D721Med (cell line): ENCODE results near the gene SCAP.

Experiments
- DNase-seq: peaks from one replicate; pipeline ENCODE4 v3.0.0; 2011; ENCODE audit warnings: low spot score; ENCODE audit not compliant: insufficient read length
- FAIRE-seq: peaks from 2 replicates; lab custom pipeline; 2011; peaks lifted over from hg19 to GRCh38; lab: Jason Lieb, UNC
- CTCF ChIP-seq: IDR thresholded peaks from 2 replicates; pipeline ENCODE4 v1.5.1; 2012; ENCODE audit warnings: mild to moderate bottlenecking, control low read depth; ENCODE audit not compliant: insufficient read depth; ENCODE audit errors: missing control alignments

The SCAP gene

GRCh38 chr3:47412842-47413520 lies 62.8 kb downstream of the SCAP start:
- TF ChIP-seq CTCF, result no peak
- DNase-seq (no peak), FAIRE-seq (no peak)

GRCh38 chr3:47412453-47412756 lies 63.3 kb downstream of the SCAP start:
- TF ChIP-seq CTCF, result no peak
- DNase-seq, result no peak
- no peak for FAIRE-seq

DNA sequence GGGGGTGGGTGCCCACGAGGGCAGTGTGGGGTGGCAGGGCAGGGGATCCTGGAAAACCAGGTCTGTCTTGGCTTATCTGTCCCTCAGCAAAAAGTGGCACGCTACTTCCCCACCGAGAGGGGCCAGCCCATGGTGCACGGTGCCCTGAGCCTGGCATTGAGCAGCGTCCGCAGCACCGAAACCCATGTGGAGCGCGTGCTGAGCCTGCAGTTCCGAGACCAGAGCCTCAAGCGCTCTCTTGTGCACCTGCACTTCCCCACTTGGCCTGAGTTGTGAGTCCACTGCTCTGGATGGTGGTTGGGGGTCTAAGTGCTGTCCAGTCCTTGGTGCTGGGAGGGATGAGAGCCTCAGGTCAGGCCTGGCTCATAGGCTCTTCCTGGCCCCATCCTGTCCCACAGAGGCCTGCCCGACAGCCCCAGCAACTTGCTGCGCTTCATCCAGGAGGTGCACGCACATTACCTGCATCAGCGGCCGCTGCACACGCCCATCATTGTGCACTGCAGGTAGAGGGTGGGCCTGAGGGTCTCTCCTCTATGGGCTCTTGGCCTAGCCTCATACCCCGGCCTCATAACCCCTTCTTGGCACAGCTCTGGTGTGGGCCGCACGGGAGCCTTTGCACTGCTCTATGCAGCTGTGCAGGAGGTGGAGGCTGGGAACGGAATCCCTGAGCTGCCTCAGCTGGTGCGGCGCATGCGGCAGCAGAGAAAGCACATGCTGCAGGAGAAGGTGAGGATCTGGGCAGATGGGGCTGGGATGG lies 63.9 kb downstream of the SCAP start:
- no peak for DNase-seq
- FAIRE-seq, result no peak
- TF ChIP-seq CTCF, result no peak

DNA sequence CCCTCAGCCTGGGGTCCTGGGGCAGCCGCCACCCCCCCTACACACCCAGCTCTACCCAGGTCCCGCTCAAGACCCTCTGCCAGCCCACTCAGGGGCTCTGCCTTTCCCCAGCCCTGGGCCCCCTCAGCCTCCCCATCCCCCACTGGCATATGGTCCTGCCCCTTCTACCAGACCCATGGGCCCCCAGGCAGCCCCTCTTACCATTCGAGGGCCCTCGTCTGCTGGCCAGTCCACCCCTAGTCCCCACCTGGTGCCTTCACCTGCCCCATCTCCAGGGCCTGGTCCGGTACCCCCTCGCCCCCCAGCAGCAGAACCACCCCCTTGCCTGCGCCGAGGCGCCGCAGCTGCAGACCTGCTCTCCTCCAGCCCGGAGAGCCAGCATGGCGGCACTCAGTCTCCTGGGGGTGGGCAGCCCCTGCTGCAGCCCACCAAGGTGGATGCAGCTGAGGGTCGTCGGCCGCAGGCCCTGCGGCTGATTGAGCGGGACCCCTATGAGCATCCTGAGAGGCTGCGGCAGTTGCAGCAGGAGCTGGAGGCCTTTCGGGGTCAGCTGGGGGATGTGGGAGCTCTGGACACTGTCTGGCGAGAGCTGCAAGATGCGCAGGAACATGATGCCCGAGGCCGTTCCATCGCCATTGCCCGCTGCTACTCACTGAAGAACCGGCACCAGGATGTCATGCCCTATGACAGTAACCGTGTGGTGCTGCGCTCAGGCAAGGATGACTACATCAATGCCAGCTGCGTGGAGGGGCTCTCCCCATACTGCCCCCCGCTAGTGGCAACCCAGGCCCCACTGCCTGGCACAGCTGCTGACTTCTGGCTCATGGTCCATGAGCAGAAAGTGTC lies 64.7 kb downstream of the SCAP start:
- FAIRE-seq, result no peak
- no peak for TF ChIP-seq CTCF
- no peak for DNase-seq

DNA sequence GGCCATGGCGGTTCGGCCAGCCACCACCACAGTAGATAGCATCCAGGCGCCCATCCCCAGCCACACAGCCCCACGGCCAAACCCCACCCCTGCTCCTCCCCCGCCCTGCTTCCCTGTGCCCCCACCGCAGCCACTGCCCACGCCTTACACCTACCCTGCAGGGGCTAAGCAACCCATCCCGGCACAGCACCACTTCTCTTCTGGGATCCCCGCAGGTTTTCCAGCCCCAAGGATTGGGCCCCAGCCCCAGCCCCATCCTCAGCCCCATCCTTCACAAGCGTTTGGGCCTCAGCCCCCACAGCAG lies 65.4 kb downstream of the SCAP start:
- no peak for FAIRE-seq
- no peak for DNase-seq
- TF ChIP-seq CTCF, result no peak

DNA sequence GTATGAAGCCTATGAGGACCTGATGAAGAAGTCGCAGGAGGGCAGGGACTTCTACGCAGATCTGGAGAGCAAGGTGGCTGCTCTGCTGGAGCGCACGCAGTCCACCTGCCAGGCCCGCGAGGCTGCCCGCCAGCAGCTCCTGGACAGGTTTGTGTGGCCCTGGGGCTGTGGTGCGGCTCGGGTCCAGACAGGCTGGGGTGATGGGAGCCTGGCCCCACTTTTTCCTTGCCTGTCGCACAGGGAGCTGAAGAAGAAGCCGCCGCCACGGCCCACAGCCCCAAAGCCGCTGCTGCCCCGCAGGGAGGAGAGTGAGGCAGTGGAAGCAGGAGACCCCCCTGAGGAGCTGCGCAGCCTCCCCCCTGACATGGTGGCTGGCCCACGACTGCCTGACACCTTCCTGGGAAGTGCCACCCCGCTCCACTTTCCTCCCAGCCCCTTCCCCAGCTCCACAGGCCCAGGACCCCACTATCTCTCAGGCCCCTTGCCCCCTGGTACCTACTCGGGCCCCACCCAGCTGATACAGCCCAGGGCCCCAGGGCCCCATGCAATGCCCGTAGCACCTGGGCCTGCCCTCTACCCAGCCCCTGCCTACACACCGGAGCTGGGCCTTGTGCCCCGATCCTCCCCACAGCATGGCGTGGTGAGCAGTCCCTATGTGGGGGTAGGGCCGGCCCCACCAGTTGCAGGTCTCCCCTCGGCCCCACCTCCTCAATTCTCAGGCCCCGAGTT lies 65.9 kb downstream of the SCAP start:
- no peak for TF ChIP-seq CTCF
- DNase-seq (no peak), FAIRE-seq (no peak)
